Measurements from ENCODE around the gene RNF121. TPM values are rescaled to one million over a fixed set of nuclear protein-coding genes. Genes with fewer than 3 reads are reported as not detected.

The RNF121 gene
- total and polyA plus RNA-seq, 2 of the 13 experiments (the other 11 are each of a cell fraction or from before 2014, with no cell fraction given), result 28.6 to 44.3 TPM

- TF ChIP-seq FOXP4 (CRISPR knock-in tag; IDR thresholded peaks at IDR 0.05), result no peak
- TF ChIP-seq ATM (IDR thresholded peaks at IDR 0.05; ENCODE audit: borderline replicate concordance), result no peak
- no peak for TF ChIP-seq ZNF800 (CRISPR knock-in tag; IDR thresholded peaks at IDR 0.05)
These were observed 8.0 kb downstream of the RNF121 start (continued) for GRCh38 chr11:71936825-71937224.

GRCh38 chr11:71937826-71938225, 9.0 kb downstream of the RNF121 start:
- in situ Hi-C loops (cut with HindIII; ENCODE audit: extremely low pct_ligation_motif_present, low pct_unique_long_range_greater_than_20kb) (no loop called here), intact Hi-C loops (cut with micrococcal nuclease; ENCODE audit: unreplicated experiment) (no loop called here)
- peaks cover 4% of the 10 kb centered on the region; the same call in 1 of the 2 replicates for H4K20me1 ChIP-seq (ENCODE audit: insufficient read depth, low read length)
- no peaks in the 10 kb centered on the region for H3K27me3 ChIP-seq (ENCODE audit: control insufficient read depth in 1 of 2, insufficient read depth in 2 of 2, low read length in 2 of 2)
- peaks cover 85% of the 10 kb centered on the region for H3K79me2 ChIP-seq (ENCODE audit: insufficient read depth, low read length)
- peaks cover 3 to 13% of the 10 kb centered on the region in 2 experiments; a peak in 4 of 5 replicates for H3K36me3 ChIP-seq (replicated peaks in 1 of 2; ENCODE audit: control insufficient read depth in 1 of 2, insufficient read depth in 2 of 2, low read length in 2 of 2)
- H3K9me3 ChIP-seq (ENCODE audit: low read length), result no peaks in the 10 kb centered on the region
- ATAC-seq (no peak), FAIRE-seq (no peak), DNase-seq (ENCODE audit: low spot score) (no peak)
- no peak overlapping the region for H3K9ac ChIP-seq (ENCODE audit: insufficient read depth, low read depth, low read length)
- H2AFZ ChIP-seq (ENCODE audit: low read length), result no peak overlapping the region
- no peak overlapping the region for H3K27ac ChIP-seq (ENCODE audit: extremely low read length, insufficient read depth, low read length)
- ChIA-PET CTCF (ENCODE audit: low intra/inter-chr PET ratio, low total read pairs) (no interaction called here), POLR2A (interaction anchor here (1.2 to 1.7 kb wide), 2 partner anchors 9 to 11 kb away, joined by 3 to 4 read pairs; partner anchors contain the start of genes RNF121 and XNDC1N)
- H3K4me3 ChIP-seq (replicated peaks in 1 of 3; ENCODE audit: insufficient read depth in 1 of 3, low read depth in 2 of 3, low read length in 3 of 3), result no peak overlapping the region
- 94% methylated on average over 1 of the region's 1 CpG for WGBS (ENCODE audit: low lambda C conversion rate)
- BruUV-seq (replicated peaks), result no TSS peak
- peaks cover 31% of the 10 kb centered on the region for H3K4me1 ChIP-seq (ENCODE audit: insufficient read depth, low read length)
- H3K4me2 ChIP-seq (ENCODE audit: low read depth, low read length), result no peak overlapping the region
- TF ChIP-seq ZBTB43 (CRISPR knock-in tag; conservative IDR thresholded peaks at IDR 0.05) (no peak), ZNF446 (CRISPR knock-in tag; IDR thresholded peaks at IDR 0.05) (no peak), KIAA2018 (CRISPR knock-in tag; IDR thresholded peaks at IDR 0.05; ENCODE audit: borderline replicate concordance) (no peak)

Data from HepG2 (cell line).